Endothelial cell of umbilical vein (primary cell): ENCODE measurements around the gene TBC1D25. TPM values are rescaled to one million over a fixed set of nuclear protein-coding genes. Genes with fewer than 3 reads are reported as not detected.

Experiments used
- BruUV-seq: library from RNA; stranded (reverse); fragments of 400-500 nt; replicated peaks from 2 replicates; lab custom pipeline; 2021; lab: Mats Ljungman, UMichigan
- CTCF ChIA-PET: fragments of 300-600, 350-600 bp; sonication (Branson Sonifier 250); formaldehyde crosslinking; loops from one replicate; lab custom pipeline; 2021; ENCODE audit warnings: antibody characterized with exemption, inconsistent platforms; lab: Charles Lee
- POLR2A ChIA-PET: fragments of 300-600, 350-600 bp; sonication (Branson Sonifier 250); formaldehyde crosslinking; loops from one replicate; lab custom pipeline; 2021; ENCODE audit warnings: antibody characterized with exemption, inconsistent platforms; lab: Charles Lee
- DNase-seq: peaks from one replicate; pipeline ENCODE4 v3.0.0-alpha.2; 2011; ENCODE audit warnings: low read depth, low spot score
- FAIRE-seq: peaks from 2 replicates; lab custom pipeline; 2011; peaks lifted over from hg19 to GRCh38; lab: Jason Lieb, UNC
- H2AFZ ChIP-seq: 2 replicates; pipeline ENCODE4 v1.6.0; 2012; ENCODE audit warnings: low read depth, low read length, control low read depth, inconsistent platforms
- H3K27ac ChIP-seq: 2 replicates; pipeline ENCODE4 v1.5.1; 2011; ENCODE audit warnings: low read depth, mild to moderate bottlenecking, control low read depth, low read length, moderate library complexity; ENCODE audit not compliant: insufficient read depth
- H3K27me3 ChIP-seq, 2 experiments: 2 replicates each; pipeline versions ENCODE4 v1.6.0 to v1.6.1; 2011; ENCODE audit warnings: low read length in 2 of 2, mixed read lengths in 1 of 2; ENCODE audit not compliant: control insufficient read depth in 2 of 2, insufficient read depth in 2 of 2
- H3K36me3 ChIP-seq, 2 experiments: 2 replicates in 1 of 2; 3 replicates in 1 of 2; pipeline ENCODE4 v1.5.1; 2011; ENCODE audit warnings: low read length in 2 of 2, mild to moderate bottlenecking in 1 of 2, moderate library complexity in 1 of 2; ENCODE audit not compliant: control insufficient read depth in 2 of 2, insufficient read depth in 2 of 2; ENCODE audit errors: extremely low read depth in 1 of 2
- H3K4me1 ChIP-seq: 3 replicates; pipeline ENCODE4 v1.5.1; 2011; ENCODE audit warnings: mild to moderate bottlenecking, low read length; ENCODE audit not compliant: control insufficient read depth, insufficient read depth; ENCODE audit errors: extremely low read depth
- H3K4me2 ChIP-seq: 2 replicates; pipeline ENCODE4 v1.6.1; 2011; ENCODE audit warnings: low read length, control low read depth, mixed read lengths; ENCODE audit not compliant: insufficient read depth
- H3K4me3 ChIP-seq, 3 experiments: fragments of 200-600 bp in 1 of 3; sonication (generic), shearing (Covaris generic) in 1 of 3; replicated peaks in 1 of 3; 2 replicates each; pipeline ENCODE4 v1.5.1; 2011 to 2016; ENCODE audit warnings: control low read depth in 3 of 3, low read length in 3 of 3, mild to moderate bottlenecking in 2 of 3, inconsistent platforms in 1 of 3, low read depth in 1 of 3, moderate library complexity in 1 of 3; ENCODE audit not compliant: insufficient read depth in 1 of 3
- H3K79me2 ChIP-seq: 2 replicates; pipeline ENCODE4 v1.6.0; 2012; ENCODE audit warnings: low read length, inconsistent platforms; ENCODE audit not compliant: control insufficient read depth, insufficient read depth
- H3K9ac ChIP-seq: replicated peaks from 2 replicates; pipeline ENCODE3; 2011; ENCODE audit warnings: low read length, control low read depth; ENCODE audit not compliant: insufficient read depth; ENCODE audit errors: extremely low read depth
- H3K9me1 ChIP-seq: replicated peaks from 3 replicates; pipeline ENCODE4 v1.6.0; 2011; ENCODE audit warnings: mild to moderate bottlenecking, low read length; ENCODE audit not compliant: control insufficient read depth, insufficient read depth; ENCODE audit errors: extremely low read depth
- H3K9me3 ChIP-seq: replicated peaks from 2 replicates; pipeline ENCODE4 v1.5.1; 2012; ENCODE audit warnings: low read length, inconsistent platforms; ENCODE audit not compliant: control insufficient read depth, insufficient read depth
- H4K20me1 ChIP-seq: replicated peaks from 2 replicates; pipeline ENCODE3; 2011; ENCODE audit warnings: mild to moderate bottlenecking, low read length; ENCODE audit not compliant: control insufficient read depth, insufficient read depth; ENCODE audit errors: extremely low read depth
- CTCF ChIP-seq, 2 donors: IDR thresholded peaks; 1 replicate in 1 of 2; 2 replicates in 1 of 2; pipeline ENCODE4 v1.5.1; 2011; ENCODE audit warnings: low read length in 2 of 2, mild to moderate bottlenecking in 2 of 2, moderate library complexity in 2 of 2, control low read depth in 1 of 2, inconsistent platforms in 1 of 2, low read depth in 1 of 2; ENCODE audit not compliant: insufficient read depth in 1 of 2; ENCODE audit errors: extremely low read depth in 1 of 2
- EZH2 ChIP-seq: IDR thresholded peaks from 2 replicates; pipeline ENCODE4 v1.6.1; 2012; ENCODE audit warnings: borderline replicate concordance, low read depth, mild to moderate bottlenecking, moderate library complexity, low read length, inconsistent platforms; ENCODE audit not compliant: severe bottlenecking
- FOS ChIP-seq: IDR thresholded peaks from 2 replicates; pipeline ENCODE4 v1.6.1; 2011; ENCODE audit warnings: mild to moderate bottlenecking, low read length, moderate library complexity, borderline replicate concordance; ENCODE audit not compliant: insufficient read depth
- JUN ChIP-seq: IDR thresholded peaks from 2 replicates; pipeline ENCODE4 v1.6.1; 2011; ENCODE audit warnings: borderline replicate concordance, low read depth; ENCODE audit not compliant: insufficient read length, insufficient read depth
- MAX ChIP-seq: IDR thresholded peaks from 2 replicates; pipeline ENCODE4 v1.6.1; 2011; ENCODE audit not compliant: insufficient read depth, insufficient read length
- MYC ChIP-seq: IDR thresholded peaks from one replicate; pipeline ENCODE4 v1.6.1; 2011; ENCODE audit warnings: mild to moderate bottlenecking, low read depth, low read length
- POLR2A ChIP-seq: IDR thresholded peaks from 2 replicates; pipeline ENCODE4 v1.6.1; 2012; ENCODE audit warnings: low read depth, mild to moderate bottlenecking, control low read depth, low read length
- POLR2AphosphoS5 ChIP-seq: IDR thresholded peaks from 2 replicates; pipeline ENCODE4 v1.6.1; 2012; ENCODE audit warnings: low read depth, mild to moderate bottlenecking, control low read depth, low read length, moderate library complexity; ENCODE audit not compliant: insufficient read depth
- dilution Hi-C: fragments of 300-500 bp; cut with MboI; formaldehyde crosslinking; loops from one replicate; pipeline ENCODE4 v1.15.0; 2019; ENCODE audit warnings: low sequenced_read_pairs; ENCODE audit not compliant: extremely low pct_ligation_motif_present
- intact Hi-C: fragments of 100-400 bp; cut with micrococcal nuclease; formaldehyde crosslinking; loops from one replicate; pipeline ENCODE4 v1.10.0; 2022
- polyA plus RNA-seq, 4 experiments: library from polyadenylated mRNA; depleted of rRNA in 3 of 4; stranded (reverse) in 3 of 4; unstranded in 1 of 4; fragments of >200 nt; gene quantifications; 2 replicates each; pipeline versions ENCODE4 v1.2.1 to v1.2.3, GENCODE V29; 2011 to 2012; ENCODE audit warnings: missing spikeins in 1 of 4
- total RNA-seq: library from RNA; stranded (reverse); gene quantifications from 2 replicates; pipeline ENCODE4 v1.2.3, GENCODE V29; 2021

Gene TBC1D25
- total and polyA plus RNA-seq, 2 donors (not counting 3 experiments of a cell fraction or from before 2014, with no cell fraction given): 16.0 to 16.3 TPM

GRCh38 chrX:48584698-48585097, 45.2 kb downstream of the TBC1D25 start:
- no peak overlapping the region for H3K4me3 ChIP-seq
- no peak for DNase-seq
- no TSS peak for BruUV-seq
- H3K4me1 ChIP-seq: peaks cover 3% of the 10 kb centered on the region
- no peaks in the 10 kb centered on the region for H3K9me3 ChIP-seq
- intact Hi-C loops: no loop called here
- H3K9me1 ChIP-seq: no peaks in the 10 kb centered on the region
- CTCF ChIA-PET: no interaction called here
- H3K27me3 ChIP-seq: no peaks in the 10 kb centered on the region
- POLR2A ChIA-PET: no interaction called here
- dilution Hi-C loops: no loop called here
- no peak overlapping the region for H3K27ac ChIP-seq
- H3K36me3 ChIP-seq: peaks cover 0 to 2% of the 10 kb centered on the region in 2 experiments
- no peak for FAIRE-seq
- TF ChIP-seq POLR2A: no peak
- TF ChIP-seq JUN: no peak
- TF ChIP-seq CTCF (IDR thresholded peaks at IDR 0.05; ENCODE audit: extremely low read depth in 1 of 2, insufficient read depth in 1 of 2, low read depth in 1 of 2, low read length in 2 of 2): no peak
- no peak for TF ChIP-seq FOS
- TF ChIP-seq MYC: no peak
- no peak for TF ChIP-seq EZH2
- TF ChIP-seq POLR2AphosphoS5: no peak
- TF ChIP-seq MAX: no peak
- H2AFZ ChIP-seq: no peak overlapping the region
- no peaks in the 10 kb centered on the region for H4K20me1 ChIP-seq
- no peak overlapping the region for H3K4me2 ChIP-seq
- no peak overlapping the region for H3K9ac ChIP-seq
- no peaks in the 10 kb centered on the region for H3K79me2 ChIP-seq
